Urothelium cell line (cell line): ENCODE measurements around the gene PDE6D.
"Not testable (repeated sequence)": the region's sequence is repeated elsewhere in the genome, so short reads cannot be mapped to it uniquely, and the experiment has no call there.

Source experiments
- DNase-seq: peaks from one replicate; pipeline ENCODE4 v3.0.0; 2011; ENCODE audit warnings: low spot score, mixed read lengths
- FAIRE-seq: peaks from 2 replicates; lab custom pipeline; 2011; peaks lifted over from hg19 to GRCh38; lab: Jason Lieb, UNC

The PDE6D gene

GRCh38 chr2:231720987-231721966 is 59.8 kb downstream of the PDE6D start:
- FAIRE-seq (no peak), DNase-seq (no peak)

GRCh38 chr2:231720292-231720986 is 60.6 kb downstream of the PDE6D start:
- DNase-seq (no peak), FAIRE-seq (no peak)

- no peak for DNase-seq
- no peak for FAIRE-seq
Observed at GRCh38 chr2:231718799-231719198, 62.3 kb downstream of the PDE6D start.

GRCh38 chr2:231717281-231718171 is 63.6 kb downstream of the PDE6D start:
- DNase-seq = peak; percentile 40
- FAIRE-seq = no peak

GRCh38 chr2:231716666-231717280 is 64.3 kb downstream of the PDE6D start:
- no peak for DNase-seq
- FAIRE-seq = no peak

- DNase-seq (no peak), FAIRE-seq (no peak)
Observed at GRCh38 chr2:231715988-231716616, 65.0 kb downstream of the PDE6D start.

GRCh38 chr2:231715499-231715837 is 65.6 kb downstream of the PDE6D start:
- no peak for FAIRE-seq
- DNase-seq = no peak

- no peak for FAIRE-seq
- peak; percentile 60 for DNase-seq
Observed at GRCh38 chr2:231714639-231715498, 66.2 kb downstream of the PDE6D start.

- FAIRE-seq = no peak
Observed at GRCh38 chr2:231713730-231714638, 67.1 kb downstream of the PDE6D start.

GRCh38 chr2:231713406-231713729 is 67.7 kb downstream of the PDE6D start:
- FAIRE-seq, DNase-seq: not testable (repeated sequence)

More at GRCh38 chr2:231713730-231714638, 67.1 kb downstream of the PDE6D start:
- peak; percentile 87 for DNase-seq

- DNase-seq, FAIRE-seq: not testable (repeated sequence)
Observed at GRCh38 chr2:231712451-231713021, 68.5 kb downstream of the PDE6D start.

GRCh38 chr2:231711677-231712450 is 69.2 kb downstream of the PDE6D start:
- DNase-seq (no peak), FAIRE-seq (no peak)

- FAIRE-seq (no peak), DNase-seq (no peak)
Observed at GRCh38 chr2:231710799-231711676, 70.0 kb downstream of the PDE6D start.

- no peak for FAIRE-seq
- peak; percentile 90 for DNase-seq
Observed at GRCh38 chr2:231709981-231710798, 70.9 kb downstream of the PDE6D start.

- no peak for DNase-seq
- no peak for FAIRE-seq
Observed at GRCh38 chr2:231709636-231709980, 71.5 kb downstream of the PDE6D start.
